Osteocyte (in vitro differentiated cells): Measurements from ENCODE around the gene MOK. TPM values are rescaled to one million over a fixed set of nuclear protein-coding genes. Genes with fewer than 3 reads are reported as not detected.
A peak's percentile ranks its signal among the peaks of the same experiment; 100 is the strongest.

Experiments
- DNase-seq: peaks from one replicate; pipeline ENCODE4 v3.0.0; 2021; ENCODE audit warnings: mixed read lengths; ENCODE audit not compliant: unreplicated experiment; ENCODE audit errors: extremely low spot score
- H3K27ac Mint-ChIP-seq: one replicate; pipeline ENCODE4 v1.8.0; 2021; ENCODE audit warnings: mild to moderate bottlenecking, mixed read lengths; ENCODE audit not compliant: unreplicated experiment
- H3K27me3 Mint-ChIP-seq: one replicate; pipeline ENCODE4 v1.8.0; 2021; ENCODE audit warnings: mixed read lengths; ENCODE audit not compliant: unreplicated experiment
- H3K36me3 Mint-ChIP-seq: one replicate; pipeline ENCODE4 v1.8.0; 2021; ENCODE audit warnings: mixed read lengths; ENCODE audit not compliant: unreplicated experiment
- H3K4me1 Mint-ChIP-seq: one replicate; pipeline ENCODE4 v1.8.0; 2021; ENCODE audit warnings: mixed read lengths; ENCODE audit not compliant: unreplicated experiment
- H3K4me3 Mint-ChIP-seq: one replicate; pipeline ENCODE4 v1.8.0; 2021; ENCODE audit warnings: mild to moderate bottlenecking, moderate library complexity, mixed read lengths; ENCODE audit not compliant: unreplicated experiment
- H3K9me3 Mint-ChIP-seq: one replicate; pipeline ENCODE4 v1.8.0; 2021; ENCODE audit warnings: mixed read lengths; ENCODE audit not compliant: unreplicated experiment
- total RNA-seq: library from RNA; stranded (reverse); gene quantifications from 2 replicates; pipeline ENCODE4 v1.2.1, GENCODE V29; 2021
- TF ChIP-seq, protein P1 (sequence below): fragments of 200-600 bp; sonication (generic); IDR thresholded peaks from 2 replicates; pipeline ENCODE4 v1.5.0; 2021; ENCODE audit warnings: antibody characterized with exemption, mild to moderate bottlenecking, moderate library complexity

MOK gene
- total RNA-seq, 1 donor from 2014 or later: 9.5 TPM

DNA sequence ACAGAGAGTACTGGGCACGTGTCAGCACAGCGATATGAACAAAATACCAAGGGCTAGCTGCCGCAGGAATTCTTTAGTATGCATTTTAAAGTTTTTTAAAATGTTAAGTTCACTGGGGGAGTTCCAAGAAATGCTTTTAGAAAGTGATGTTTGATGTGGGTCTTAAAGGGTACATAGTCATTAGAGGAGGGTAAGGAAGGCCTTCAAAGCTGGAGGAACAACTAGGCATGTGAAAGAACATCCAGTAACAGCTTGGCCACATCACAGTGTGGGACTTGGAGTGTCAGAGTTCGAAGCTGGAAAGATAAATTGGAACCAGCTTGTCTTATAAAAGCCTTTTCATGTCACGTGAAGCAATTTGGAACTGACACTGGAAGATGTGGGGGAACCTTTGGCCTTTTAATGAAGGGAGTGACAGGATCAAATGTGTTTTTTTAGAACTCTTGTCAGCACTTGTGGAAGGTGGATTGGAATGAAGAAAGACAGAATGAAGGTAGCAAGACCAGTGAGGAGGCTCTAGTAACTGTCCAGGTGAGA is 107.6 kb downstream of the MOK start:
- Mint-ChIP-seq H3K9me3 (no peaks in the 10 kb centered on the region), H3K4me1 (peaks cover 2% of the 10 kb centered on the region), H3K4me3 (no peak overlapping the region), H3K27ac (no peak overlapping the region), H3K27me3 (no peaks in the 10 kb centered on the region), H3K36me3 (peaks cover 22% of the 10 kb centered on the region)
- TF ChIP-seq, protein P1, sequence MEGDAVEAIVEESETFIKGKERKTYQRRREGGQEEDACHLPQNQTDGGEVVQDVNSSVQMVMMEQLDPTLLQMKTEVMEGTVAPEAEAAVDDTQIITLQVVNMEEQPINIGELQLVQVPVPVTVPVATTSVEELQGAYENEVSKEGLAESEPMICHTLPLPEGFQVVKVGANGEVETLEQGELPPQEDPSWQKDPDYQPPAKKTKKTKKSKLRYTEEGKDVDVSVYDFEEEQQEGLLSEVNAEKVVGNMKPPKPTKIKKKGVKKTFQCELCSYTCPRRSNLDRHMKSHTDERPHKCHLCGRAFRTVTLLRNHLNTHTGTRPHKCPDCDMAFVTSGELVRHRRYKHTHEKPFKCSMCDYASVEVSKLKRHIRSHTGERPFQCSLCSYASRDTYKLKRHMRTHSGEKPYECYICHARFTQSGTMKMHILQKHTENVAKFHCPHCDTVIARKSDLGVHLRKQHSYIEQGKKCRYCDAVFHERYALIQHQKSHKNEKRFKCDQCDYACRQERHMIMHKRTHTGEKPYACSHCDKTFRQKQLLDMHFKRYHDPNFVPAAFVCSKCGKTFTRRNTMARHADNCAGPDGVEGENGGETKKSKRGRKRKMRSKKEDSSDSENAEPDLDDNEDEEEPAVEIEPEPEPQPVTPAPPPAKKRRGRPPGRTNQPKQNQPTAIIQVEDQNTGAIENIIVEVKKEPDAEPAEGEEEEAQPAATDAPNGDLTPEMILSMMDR: no peak
- no peak for DNase-seq

DNA sequence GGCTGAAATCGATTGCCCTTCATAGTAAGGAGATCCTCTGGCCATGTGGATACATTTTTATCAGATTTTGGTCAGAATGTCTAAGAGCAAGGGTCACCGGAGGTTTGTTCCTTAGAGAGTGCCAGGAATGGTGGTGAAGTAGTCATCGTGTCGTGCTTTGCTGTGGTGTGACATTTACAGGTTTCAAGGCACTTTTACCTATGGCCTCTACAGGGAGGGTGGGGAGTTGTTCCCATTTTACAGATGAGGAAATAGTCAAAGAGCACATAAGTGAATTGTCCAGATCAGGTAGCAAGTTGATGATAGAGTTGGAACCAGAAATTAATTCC is 108.1 kb downstream of the MOK start:
- Mint-ChIP-seq H3K27ac (no peak overlapping the region), H3K27me3 (no peaks in the 10 kb centered on the region), H3K4me1 (peaks cover 2% of the 10 kb centered on the region), H3K4me3 (no peak overlapping the region), H3K9me3 (no peaks in the 10 kb centered on the region), H3K36me3 (peaks cover 22% of the 10 kb centered on the region)
- no peak for DNase-seq
- TF ChIP-seq, protein P1: no peak

DNA sequence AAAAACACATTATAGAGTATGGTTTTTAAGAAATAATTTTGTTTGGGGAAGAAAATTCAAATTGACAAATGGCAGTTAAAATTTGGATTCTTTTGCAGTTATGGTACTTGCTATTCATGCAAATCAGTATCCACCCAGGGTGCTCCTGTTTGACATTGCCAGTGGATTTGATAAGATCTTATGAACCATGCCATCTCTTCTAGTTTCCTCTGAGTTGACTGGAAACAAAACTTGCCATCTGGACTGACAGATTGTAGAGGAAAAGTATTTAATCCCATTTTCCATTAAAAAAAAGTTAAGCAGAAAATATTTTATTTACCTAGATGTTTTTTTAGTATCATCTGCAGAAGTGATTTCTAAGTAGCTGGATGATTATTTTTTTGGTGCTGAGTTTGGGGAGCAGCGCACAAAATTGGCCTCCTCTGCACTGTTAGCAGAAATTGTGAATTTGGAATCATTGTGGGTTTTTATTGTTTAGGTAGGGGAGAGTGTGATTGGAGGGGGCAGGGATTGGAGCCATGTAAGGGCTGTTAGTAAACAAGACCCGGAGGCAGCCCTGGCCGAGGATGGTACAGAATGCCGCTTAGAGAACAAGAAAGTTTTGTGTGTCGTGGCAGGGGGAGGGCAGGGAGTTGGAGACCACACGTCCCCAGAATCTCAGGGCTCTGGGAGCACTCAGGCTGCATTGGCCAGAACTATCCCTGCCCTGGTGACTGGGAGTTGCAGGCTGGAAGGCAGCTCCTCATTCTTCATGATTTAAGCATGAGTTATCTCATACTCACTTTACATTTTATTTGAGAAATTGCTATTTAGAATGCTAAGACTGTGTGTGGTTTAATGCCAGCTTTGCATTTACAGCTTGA is 108.7 kb downstream of the MOK start:
- H3K4me1 Mint-ChIP-seq: peaks cover 2% of the 10 kb centered on the region
- peak; percentile 62 for DNase-seq
- H3K27ac Mint-ChIP-seq: no peak overlapping the region
- TF ChIP-seq, protein P1: no peak
- H3K36me3 Mint-ChIP-seq: peaks cover 22% of the 10 kb centered on the region
- H3K27me3 Mint-ChIP-seq: no peaks in the 10 kb centered on the region
- H3K4me3 Mint-ChIP-seq: no peak overlapping the region
- no peaks in the 10 kb centered on the region for H3K9me3 Mint-ChIP-seq

DNA sequence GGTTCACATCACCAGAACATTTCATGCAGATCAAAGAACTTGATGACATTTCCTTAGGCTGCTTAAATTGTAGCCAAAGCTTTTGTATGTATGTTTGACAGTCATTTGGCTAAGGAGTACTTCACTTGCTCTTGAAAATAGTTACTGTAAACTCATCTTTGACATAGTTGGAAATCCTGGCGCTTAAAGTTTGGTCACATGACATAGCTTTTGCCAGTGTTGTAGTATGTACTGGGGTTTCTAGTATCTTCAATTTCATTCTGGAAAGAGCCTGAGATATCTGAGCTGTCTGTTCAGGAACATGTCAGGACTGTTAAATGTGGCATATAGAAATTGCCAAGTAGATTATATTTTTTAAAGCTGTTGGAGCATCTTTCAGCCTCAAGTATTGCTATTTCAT is 109.5 kb downstream of the MOK start:
- Mint-ChIP-seq H3K36me3 (peaks cover 22% of the 10 kb centered on the region), H3K9me3 (no peaks in the 10 kb centered on the region), H3K27ac (no peak overlapping the region), H3K27me3 (no peaks in the 10 kb centered on the region), H3K4me1 (peaks cover 2% of the 10 kb centered on the region), H3K4me3 (no peak overlapping the region)
- TF ChIP-seq, protein P1: no peak
- DNase-seq: no peak

DNA sequence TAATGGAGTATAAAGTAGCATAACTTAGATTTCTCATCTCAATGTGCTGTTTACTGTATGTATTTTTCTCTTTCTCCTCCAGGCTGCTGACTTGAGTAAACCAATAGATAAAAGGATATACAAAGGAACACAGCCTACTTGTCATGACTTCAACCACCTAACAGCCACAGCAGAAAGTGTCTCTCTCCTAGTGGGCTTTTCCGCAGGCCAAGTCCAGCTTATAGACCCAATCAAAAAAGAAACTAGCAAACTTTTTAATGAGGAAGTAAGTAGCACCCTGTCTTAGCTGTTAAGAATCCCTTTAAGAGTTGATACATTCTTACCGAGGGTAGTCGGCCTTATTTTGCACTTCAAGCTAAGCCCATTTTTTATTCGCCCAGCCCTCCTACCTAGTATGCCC is 110.1 kb downstream of the MOK start:
- TF ChIP-seq, protein P1: no peak
- Mint-ChIP-seq H3K4me3 (no peak overlapping the region), H3K27me3 (no peaks in the 10 kb centered on the region), H3K36me3 (peaks cover 22% of the 10 kb centered on the region), H3K4me1 (peaks cover 3% of the 10 kb centered on the region), H3K9me3 (no peaks in the 10 kb centered on the region), H3K27ac (no peak overlapping the region)
- no peak for DNase-seq
